HG02938 (cell line): ENCODE results near the gene ADGRF5.
"Not testable (repeated sequence)": the region's sequence is repeated elsewhere in the genome, so short reads cannot be mapped to it uniquely, and the experiment has no call there.

Experiments used
- ATAC-seq: cut with Tn5 transposase; IDR thresholded peaks from one replicate; pipeline ENCODE4 v1.9.1; 2021; ENCODE audit warnings: mild to moderate bottlenecking, moderate library complexity; ENCODE audit not compliant: unreplicated experiment

Gene ADGRF5

GRCh38 chr6:46893648-46894047 is 28.1 kb downstream of the ADGRF5 start:
- ATAC-seq, result no peak

- no peak for ATAC-seq
Measured at GRCh38 chr6:46891252-46891795, 30.4 kb downstream of the ADGRF5 start.

- no peak for ATAC-seq
Measured at GRCh38 chr6:46888578-46888977, 33.2 kb downstream of the ADGRF5 start.

GRCh38 chr6:46888031-46888430 is 33.7 kb downstream of the ADGRF5 start:
- ATAC-seq, result no peak

GRCh38 chr6:46882645-46883044 is 39.1 kb downstream of the ADGRF5 start:
- ATAC-seq, result no peak

GRCh38 chr6:46879003-46879402 is 42.7 kb downstream of the ADGRF5 start:
- no peak for ATAC-seq

GRCh38 chr6:46876126-46876525 is 45.6 kb downstream of the ADGRF5 start:
- no peak for ATAC-seq

- ATAC-seq, result no peak
Measured at GRCh38 chr6:46867411-46867810, 54.3 kb downstream of the ADGRF5 start.

GRCh38 chr6:46865221-46865620 is 56.5 kb downstream of the ADGRF5 start:
- ATAC-seq, result no peak

GRCh38 chr6:46863791-46864190 is 57.9 kb downstream of the ADGRF5 start:
- ATAC-seq, result no peak

GRCh38 chr6:46862381-46862780 is 59.4 kb downstream of the ADGRF5 start:
- ATAC-seq, result no peak

GRCh38 chr6:46855966-46856365 is 65.8 kb downstream of the ADGRF5 start:
- peak; percentile 61 for ATAC-seq

GRCh38 chr6:46851576-46851975 is 70.2 kb downstream of the ADGRF5 start:
- ATAC-seq, result not testable (repeated sequence)

GRCh38 chr6:46850792-46851191 is 70.9 kb downstream of the ADGRF5 start:
- no peak for ATAC-seq

GRCh38 chr6:46849361-46849690 is 72.4 kb downstream of the ADGRF5 start:
- no peak for ATAC-seq

GRCh38 chr6:46848684-46849360 is 72.9 kb downstream of the ADGRF5 start:
- ATAC-seq, result peak; percentile 58

- ATAC-seq, result no peak
Measured at GRCh38 chr6:46845126-46845525, 76.6 kb downstream of the ADGRF5 start.

GRCh38 chr6:46842252-46842846 is 79.4 kb downstream of the ADGRF5 start:
- ATAC-seq, result not testable (repeated sequence)

- ATAC-seq, result no peak
Measured at GRCh38 chr6:46838033-46838432, 83.7 kb downstream of the ADGRF5 start.

GRCh38 chr6:46834991-46835390 is 86.7 kb downstream of the ADGRF5 start:
- not testable (repeated sequence) for ATAC-seq

- ATAC-seq, result not testable (repeated sequence)
Measured at GRCh38 chr6:46834257-46834916, 87.4 kb downstream of the ADGRF5 start.

GRCh38 chr6:46832816-46833215 is 88.9 kb downstream of the ADGRF5 start:
- ATAC-seq, result no peak
